ENCODE results near the gene GPR37L1. TPM values are rescaled to one million over a fixed set of nuclear protein-coding genes. Genes with fewer than 3 reads are reported as not detected.

Gene GPR37L1, protein sequence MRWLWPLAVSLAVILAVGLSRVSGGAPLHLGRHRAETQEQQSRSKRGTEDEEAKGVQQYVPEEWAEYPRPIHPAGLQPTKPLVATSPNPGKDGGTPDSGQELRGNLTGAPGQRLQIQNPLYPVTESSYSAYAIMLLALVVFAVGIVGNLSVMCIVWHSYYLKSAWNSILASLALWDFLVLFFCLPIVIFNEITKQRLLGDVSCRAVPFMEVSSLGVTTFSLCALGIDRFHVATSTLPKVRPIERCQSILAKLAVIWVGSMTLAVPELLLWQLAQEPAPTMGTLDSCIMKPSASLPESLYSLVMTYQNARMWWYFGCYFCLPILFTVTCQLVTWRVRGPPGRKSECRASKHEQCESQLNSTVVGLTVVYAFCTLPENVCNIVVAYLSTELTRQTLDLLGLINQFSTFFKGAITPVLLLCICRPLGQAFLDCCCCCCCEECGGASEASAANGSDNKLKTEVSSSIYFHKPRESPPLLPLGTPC
- under 1 TPM in 2 of 3 donors, not detected in 1; 0.01 to 0.03 TPM for polyA plus RNA-seq

DNA sequence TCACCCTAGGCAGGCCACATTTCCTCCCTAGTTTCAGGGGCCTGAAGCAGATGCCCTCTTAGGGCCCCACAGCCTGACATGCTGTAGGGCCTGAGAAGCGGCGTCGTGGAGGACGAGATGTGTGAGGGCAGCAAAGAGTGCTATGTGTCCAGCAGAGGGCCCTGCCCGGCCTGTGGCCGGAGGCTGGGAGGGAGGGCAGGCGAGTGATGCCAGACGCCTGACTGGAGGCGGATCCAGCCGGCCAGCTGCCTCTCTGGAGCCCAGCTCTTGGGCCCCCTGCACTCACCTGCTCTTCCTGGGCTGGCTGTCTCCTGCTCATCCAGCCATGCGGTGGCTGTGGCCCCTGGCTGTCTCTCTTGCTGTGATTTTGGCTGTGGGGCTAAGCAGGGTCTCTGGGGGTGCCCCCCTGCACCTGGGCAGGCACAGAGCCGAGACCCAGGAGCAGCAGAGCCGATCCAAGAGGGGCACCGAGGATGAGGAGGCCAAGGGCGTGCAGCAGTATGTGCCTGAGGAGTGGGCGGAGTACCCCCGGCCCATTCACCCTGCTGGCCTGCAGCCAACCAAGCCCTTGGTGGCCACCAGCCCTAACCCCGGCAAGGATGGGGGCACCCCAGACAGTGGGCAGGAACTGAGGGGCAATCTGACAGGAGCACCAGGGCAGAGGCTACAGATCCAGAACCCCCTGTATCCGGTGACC, at the start of gene GPR37L1:
TSS of gene GPR37L1 (plus strand) at position 279 of the 697 bp plus-strand sequence. CDS start at position 326, 47 bp downstream.
- H3K27ac ChIP-seq (ENCODE audit: low read depth, low read length): no peak within 1 kb of the TSS
- WGBS, 3 donors: 41 to 58% (median 50%) methylated on average over 18 to 19 of the region's 19 CpGs

DNA sequence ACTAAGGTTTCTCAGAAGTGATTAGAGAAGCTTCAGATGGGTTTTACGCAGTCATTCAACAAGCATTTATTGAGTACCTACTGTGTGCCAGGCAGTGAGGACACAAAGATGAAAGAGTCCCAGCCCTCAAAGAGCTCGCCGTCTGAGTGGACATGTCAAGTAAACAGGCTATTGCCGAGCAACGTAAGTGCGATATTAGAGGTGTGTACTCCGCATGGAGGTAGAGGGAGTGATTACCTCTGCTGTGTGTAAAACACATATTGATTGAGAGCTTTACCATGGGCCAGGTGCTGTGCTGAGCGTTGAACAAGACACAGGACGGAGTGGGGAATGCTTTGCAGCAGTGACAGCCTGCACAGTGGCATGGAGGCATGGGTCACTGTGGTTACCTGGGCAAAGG, 49.5 kb upstream of the GPR37L1 start:
- WGBS, 3 donors: 91 to 97% (median 95%) methylated on average over 9 of the region's 9 CpGs
- H3K27ac ChIP-seq (ENCODE audit: low read depth, low read length): no peak overlapping the region

DNA sequence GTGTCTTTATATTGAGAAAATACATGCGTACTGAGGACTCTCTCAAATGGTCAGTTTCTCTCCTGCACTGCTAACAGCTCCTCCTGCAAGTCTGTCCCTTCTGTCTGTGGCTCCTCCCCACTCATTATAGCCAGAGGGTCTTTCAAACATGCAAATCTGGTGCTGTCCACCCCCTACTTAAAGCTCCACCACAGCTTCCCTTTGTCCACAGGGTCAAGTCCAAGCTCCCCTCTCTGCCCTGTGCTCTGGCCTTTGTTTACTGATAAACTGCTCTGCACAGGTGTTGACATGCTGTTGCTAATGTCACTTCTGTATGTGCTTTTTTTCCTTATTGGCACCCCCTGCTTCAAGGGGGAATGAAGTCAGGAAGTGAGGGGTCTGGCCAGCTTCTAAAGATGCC, 47.7 kb upstream of the GPR37L1 start:
- no peak overlapping the region for H3K27ac ChIP-seq (ENCODE audit: low read depth, low read length)
- WGBS, 3 donors: 83 to 97% (median 91%) methylated on average over 1 of the region's 1 CpG

DNA sequence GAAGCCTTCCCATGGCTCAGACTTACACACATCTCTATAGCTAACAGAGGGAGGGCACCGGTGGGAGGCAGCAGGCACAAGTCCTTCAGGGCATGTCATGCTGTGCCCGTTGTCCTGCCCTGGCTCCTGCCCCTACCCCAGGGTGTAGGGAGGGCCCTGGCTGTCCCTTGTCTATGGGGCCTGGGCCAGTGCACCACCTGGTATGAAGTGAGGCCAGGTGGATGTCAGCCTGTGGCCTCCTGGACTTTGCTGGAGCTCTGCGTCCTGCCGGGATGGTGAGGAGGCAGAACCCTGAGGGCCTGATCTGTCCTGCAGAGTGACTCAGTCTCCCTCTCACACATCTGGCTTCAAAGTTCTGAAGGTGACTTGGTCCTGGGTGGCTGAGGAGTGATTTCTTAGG, 47.3 kb upstream of the GPR37L1 start:
- H3K27ac ChIP-seq (ENCODE audit: low read depth, low read length): no peak overlapping the region
- 51 to 85% (median 66%) methylated on average over 4 of the region's 4 CpGs for WGBS, 3 donors

DNA sequence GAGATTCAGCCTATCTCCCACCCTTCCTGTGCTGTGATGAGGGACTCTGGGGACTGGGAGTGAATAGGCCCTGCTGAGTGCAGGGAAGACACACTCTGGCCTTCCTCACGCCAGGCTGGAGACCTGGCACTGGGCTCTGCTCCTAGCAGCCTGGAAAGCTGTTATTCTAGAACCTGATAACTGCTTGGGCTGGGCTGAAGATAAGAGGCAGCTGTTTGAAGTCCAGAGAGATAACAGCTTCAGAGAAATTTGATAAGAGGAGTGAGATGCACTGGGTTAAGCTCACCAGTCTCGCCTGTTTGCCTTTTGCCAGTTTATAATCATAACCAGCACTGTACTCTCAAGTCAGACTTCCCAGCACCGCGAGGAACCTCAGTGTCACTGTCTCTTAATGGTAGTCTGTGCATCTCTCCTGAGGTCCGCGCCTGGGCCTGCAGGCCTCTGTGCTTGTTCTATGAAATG, 46.6 kb upstream of the GPR37L1 start:
- 42 to 79% (median 75%) methylated on average over 6 of the region's 6 CpGs for WGBS, 3 donors
- H3K27ac ChIP-seq (ENCODE audit: low read depth, low read length): no peak overlapping the region

DNA sequence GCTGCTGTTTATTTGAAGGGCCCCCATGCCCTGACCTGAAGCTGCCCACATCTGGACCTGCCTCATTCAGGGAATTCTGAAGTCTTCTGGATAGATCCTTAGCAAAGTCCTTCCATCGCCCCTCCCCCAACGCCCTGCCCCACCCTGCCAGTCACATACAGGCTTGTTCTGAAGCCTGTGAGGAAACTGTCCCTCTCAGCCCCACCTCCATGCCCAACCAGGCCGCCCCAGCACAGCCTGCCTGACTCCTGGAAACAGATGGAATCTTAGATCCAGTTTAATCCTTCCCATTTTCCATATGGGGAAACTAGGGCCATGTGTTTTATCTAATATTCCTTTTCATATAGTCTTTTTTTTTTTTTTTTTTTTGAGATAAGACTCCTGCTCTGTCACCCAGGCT, 44.5 kb upstream of the GPR37L1 start:
- H3K27ac ChIP-seq (ENCODE audit: low read depth, low read length): no peak overlapping the region
- 82 to 93% (median 86%) methylated on average over 3 of the region's 3 CpGs for WGBS, 3 donors

DNA sequence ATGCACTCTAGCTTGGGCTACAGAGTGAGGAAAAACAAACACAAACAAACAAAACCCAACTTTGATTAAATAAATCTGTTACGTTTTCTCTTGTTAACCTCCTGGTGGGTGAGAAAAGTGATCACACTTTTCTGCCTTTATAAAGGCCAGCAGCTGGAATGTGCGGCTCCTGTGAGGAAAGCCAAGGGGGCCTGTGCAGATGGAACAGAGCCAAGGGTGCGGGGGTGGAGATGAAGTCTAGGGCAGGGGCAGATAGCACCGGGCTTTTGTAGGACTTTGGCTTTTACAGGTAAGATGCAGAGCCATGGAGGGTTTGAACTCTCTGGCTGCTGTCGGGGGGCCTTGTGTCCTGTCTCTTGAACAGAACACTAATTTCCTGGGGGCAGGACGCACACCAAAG, 40.7 kb upstream of the GPR37L1 start:
- WGBS, 3 donors: 55 to 79% (median 74%) methylated on average over 6 of the region's 6 CpGs
- no peak overlapping the region for H3K27ac ChIP-seq (ENCODE audit: low read depth, low read length)

DNA sequence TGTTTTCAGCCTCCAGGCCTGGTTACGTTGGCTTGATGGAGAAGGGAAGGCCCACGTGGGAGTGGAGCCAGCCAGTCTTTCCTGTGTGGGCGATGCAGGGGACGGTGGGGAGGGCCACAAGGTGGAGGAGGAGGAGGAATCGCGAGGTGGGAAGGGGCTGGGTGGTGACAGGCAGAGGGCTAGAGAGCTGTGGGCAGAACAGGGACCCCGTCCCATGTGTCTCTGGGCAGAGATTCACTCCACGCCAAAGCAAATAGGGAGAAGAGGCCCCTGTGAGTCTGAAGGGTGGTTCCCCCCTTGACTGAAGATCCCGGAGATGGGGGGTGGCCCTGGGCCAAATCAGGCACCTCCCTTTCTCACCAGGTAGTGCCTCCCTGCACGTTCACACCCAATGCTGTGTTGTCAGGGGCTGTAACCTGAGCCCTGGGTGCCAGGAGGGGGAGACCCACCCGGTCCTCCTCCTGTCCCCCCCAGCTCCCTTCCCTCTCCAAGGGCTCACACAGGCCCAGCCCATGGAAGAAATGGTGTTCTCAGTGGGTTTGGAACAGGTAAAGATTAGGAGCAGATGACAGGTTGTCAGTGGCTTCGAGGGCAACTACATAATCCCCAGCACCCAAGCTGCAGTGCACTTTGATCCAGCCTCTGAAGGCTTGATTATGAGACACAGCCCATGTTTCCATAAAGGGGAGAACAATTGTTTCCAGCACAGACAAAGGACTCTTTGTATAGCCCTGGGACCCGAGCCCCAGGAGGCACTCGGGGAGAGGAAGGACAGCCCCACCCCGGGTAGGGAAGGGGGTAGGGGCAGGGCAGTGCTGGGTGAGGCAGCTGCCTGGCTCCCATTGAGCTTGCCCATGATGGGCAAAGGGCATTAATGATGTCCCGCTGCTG, 37.7 kb upstream of the GPR37L1 start:
- 48 to 61% (median 51%) methylated on average over 16 of the region's 16 CpGs for WGBS, 3 donors
- H3K27ac ChIP-seq (ENCODE audit: low read depth, low read length): no peak overlapping the region

DNA sequence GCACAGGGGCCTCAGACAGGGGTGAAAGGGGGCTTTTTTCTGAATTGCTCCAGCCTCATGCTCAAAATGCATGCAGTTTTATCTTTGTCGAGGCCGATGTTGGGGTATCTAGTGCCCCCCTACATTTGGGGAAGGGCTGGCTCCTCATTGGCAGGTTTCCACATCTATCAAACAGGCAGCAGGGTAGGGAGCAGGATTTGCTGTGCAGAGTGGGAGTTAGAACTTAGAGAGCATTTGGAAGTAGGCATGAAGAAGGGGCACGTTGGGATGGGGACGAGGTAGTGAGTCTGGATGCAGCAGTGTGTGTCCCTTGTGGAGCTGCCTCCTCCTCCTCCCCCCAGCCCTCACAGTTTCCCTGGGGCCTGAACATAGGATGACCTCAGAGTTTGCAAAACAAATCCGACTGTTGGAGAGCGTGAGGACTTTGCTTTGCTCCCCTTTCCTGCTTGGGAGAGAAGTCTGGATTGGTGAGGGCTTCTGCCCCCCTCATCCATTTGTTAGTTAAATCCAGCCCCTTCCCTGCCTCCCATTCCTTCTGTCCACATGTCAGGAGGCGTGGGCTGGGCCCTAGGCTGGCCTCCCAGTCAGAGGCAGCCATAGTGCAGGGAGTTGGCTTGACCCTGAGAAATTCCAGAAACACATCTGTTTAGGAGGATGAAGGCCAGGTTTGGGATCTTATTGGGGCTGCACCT, 36.9 kb upstream of the GPR37L1 start:
- H3K27ac ChIP-seq (ENCODE audit: low read depth, low read length): no peak overlapping the region
- WGBS, 3 donors: 47 to 69% (median 56%) methylated on average over 7 of the region's 7 CpGs

DNA sequence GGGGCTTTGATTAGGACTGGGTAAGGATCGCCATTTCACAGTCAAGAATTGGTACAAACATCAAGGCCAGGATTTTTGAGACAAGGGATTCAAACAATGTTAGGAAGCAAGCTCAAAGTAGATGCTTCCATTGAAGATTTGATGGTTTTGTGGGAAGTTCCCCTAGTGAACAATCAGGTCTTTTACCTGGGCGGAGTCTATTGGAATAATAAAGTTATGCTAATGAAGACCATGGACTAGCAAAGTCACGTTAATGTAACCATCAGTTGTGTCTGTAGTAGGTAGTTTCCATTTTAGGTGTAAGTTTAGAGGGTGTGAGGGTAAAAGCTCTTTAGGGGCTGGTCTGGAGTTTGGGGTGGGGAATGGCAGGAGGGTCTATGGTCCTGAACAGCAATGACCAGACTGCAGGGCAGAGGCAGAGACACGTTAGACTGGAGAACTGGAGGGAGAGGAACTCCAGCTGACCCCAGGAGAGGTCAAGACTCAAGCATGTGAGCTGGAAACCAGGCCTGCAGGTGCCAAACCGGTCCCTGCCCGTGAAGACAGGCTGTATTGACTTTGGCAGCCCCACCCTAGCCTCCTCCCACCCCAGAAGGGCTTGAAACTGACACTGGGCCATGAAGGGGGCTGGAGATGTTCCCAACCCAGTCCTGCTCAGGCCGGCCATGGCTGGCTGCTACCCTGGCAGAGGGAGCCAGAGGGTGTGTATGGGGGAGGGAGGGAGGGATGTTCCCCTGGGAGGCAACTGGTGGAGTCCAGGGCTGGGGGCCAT, 36.0 kb upstream of the GPR37L1 start:
- no peak overlapping the region for H3K27ac ChIP-seq (ENCODE audit: low read depth, low read length)
- 52 to 72% (median 60%) methylated on average over 7 of the region's 7 CpGs for WGBS, 3 donors

DNA sequence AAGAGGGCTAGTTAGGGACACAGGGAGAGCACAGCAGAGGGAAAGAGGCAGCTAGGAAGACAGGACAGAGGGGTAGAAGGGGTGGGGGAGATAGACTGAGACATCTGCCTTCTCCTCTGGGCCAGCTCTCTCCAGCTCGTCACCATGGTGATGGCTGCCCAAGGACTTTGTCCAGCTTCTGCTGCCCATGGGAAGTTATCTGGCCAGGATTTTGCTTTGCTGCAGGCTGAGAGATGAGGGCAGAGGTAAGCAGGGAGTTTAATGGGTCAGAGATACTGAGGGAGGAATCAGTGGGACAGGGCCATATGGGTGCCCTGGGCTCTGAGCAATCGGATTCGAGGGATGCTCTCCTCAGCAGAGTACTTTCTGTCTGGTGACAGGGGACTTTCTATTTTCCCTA, 34.5 kb upstream of the GPR37L1 start:
- H3K27ac ChIP-seq (ENCODE audit: low read depth, low read length): no peak overlapping the region

DNA sequence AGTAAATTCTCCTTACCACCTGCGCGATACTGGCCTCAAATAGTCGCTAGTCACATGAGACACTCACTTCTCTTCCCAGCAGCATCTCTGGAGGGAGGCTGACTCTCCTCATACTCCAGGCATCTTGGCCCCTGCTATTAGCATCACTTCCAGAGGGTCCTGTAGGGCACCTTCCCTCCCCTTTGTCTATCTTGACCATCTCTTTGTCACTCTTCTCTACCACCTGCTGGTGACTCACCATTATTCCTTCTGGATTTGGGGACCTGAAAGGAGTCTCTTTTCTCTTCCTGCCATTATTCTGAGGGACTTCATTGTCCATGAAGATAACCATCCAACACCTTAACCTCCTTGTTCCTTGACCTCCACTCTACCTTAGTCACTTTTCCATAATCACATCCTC, 31.7 kb upstream of the GPR37L1 start:
- 92 to 100% (median 95%) methylated on average over 3 of the region's 3 CpGs for WGBS, 3 donors
- no peak overlapping the region for H3K27ac ChIP-seq (ENCODE audit: low read depth, low read length)

More for the DNA sequence above, 34.5 kb upstream of the GPR37L1 start:
- WGBS, 3 donors: 60 to 87% (median 69%) methylated on average over 3 of the region's 3 CpGs

DNA sequence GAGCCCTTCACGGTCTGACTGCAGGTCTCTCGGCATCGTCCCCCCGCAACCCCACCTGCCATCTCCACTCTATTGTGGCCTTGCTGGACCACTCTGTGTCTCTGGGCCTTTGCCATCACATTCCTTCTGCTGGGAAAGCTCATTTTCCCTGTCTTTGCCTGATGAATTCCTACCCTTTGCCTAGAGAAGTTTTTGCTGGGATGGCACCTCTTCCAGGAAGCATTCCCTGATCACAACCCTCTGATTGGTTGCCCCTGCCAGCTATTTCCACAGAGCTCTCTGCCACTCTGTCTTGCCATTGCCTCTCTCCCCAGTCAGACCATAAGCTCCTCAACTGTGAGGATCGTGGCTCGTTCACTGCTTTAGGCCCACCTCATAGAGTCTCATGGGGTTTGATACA, 28.9 kb upstream of the GPR37L1 start:
- WGBS, 3 donors: 87 to 96% (median 93%) methylated on average over 6 of the region's 6 CpGs
- no peak overlapping the region for H3K27ac ChIP-seq (ENCODE audit: low read depth, low read length)

DNA sequence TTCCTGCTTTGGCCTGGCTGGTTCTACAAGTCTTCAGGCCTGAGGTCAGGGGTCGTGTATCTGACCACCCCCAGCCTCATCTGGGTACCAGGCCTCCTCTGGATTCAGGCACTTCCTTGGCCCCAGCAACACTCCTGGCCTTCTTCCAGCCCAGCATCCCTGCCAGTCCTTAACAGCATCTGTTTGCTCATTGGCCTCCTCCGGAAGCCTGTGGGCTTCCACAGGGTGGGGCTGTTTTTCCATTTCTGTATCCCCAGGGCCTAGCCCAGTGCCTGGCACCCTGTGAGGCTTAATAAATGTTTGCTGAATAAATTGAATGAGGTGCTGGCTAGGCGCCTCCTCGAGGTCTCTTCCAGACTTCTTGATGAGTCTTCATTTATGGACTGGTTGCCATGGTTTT, 21.5 kb upstream of the GPR37L1 start:
- H3K27ac ChIP-seq (ENCODE audit: low read depth, low read length): no peak overlapping the region
- WGBS, 3 donors: 57 to 80% (median 61%) methylated on average over 4 of the region's 4 CpGs

DNA sequence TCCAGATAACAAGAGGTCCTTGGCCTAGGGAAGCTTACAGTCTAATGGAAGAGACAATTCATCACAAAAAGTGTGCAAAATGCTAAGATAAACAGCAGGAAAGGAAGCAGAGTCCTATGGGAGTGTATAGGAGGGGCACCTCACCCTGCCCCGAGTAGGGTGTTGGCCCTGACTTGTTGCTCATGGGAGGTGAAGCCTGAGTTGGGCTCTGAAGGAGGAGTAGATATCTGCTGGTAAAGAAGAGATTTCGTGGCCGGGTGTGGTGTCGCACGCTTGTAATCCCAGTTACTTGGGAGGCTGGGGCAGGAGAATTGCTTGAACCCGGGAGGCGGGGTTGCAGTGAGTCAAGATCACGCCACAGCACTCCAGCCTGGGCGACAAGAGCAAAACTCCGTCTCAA, 18.6 kb upstream of the GPR37L1 start:
- 84 to 98% (median 90%) methylated on average over 10 of the region's 10 CpGs for WGBS, 3 donors
- no peak overlapping the region for H3K27ac ChIP-seq (ENCODE audit: low read depth, low read length)

DNA sequence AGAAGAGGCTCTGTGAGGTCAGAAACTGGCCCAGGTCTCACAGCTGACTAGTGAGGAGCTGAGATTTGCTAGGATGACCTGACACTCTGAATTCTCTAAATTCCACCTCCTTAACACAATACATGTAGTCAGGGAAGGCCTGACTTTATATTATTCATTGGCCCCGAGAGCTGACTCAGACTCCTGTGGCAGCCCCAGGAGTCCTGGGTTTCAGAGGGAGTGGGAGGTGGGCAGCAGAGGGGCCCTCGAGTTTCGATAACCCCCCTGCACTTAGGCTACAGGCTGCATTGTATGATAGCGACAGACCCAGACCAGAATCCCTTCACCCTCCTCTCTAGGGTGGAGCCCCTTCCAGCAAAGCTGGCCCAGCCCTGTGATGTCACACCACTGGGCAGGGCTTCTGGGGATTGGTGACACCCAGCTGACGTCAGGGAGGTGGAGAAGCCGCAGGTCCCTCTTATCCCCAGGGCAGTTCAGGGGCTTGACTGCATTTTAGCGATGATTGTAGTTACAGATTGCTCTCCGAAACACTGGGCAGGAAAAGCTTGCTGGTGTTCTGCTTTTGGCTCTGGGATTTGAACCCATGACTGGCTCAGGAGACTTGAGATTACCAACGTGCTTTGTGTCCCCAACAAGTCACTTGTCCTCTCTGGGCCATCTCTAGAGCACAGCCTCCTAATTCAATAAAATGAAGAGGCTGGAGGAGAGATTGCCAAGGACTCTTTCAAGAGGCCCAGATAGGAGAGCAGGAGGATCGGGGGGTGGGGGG, 17.0 kb upstream of the GPR37L1 start:
- WGBS, 3 donors: 55 to 67% (median 66%) methylated on average over 10 of the region's 10 CpGs
- H3K27ac ChIP-seq (ENCODE audit: low read depth, low read length): no peak overlapping the region
